IMR-90 (cell line): ENCODE measurements around the gene OR4D11. TPM values are rescaled to one million over a fixed set of nuclear protein-coding genes. Genes with fewer than 3 reads are reported as not detected.

Experiments
- ATAC-seq: fragments of 200-7000 bp; cut with Tn5 transposase; 2 replicates; pipeline ENCODE4 v1.9.1; 2020; ENCODE audit warnings: low read depth, mild to moderate bottlenecking, moderate library complexity
- BruUV-seq: library from RNA; stranded (reverse); fragments of 400-500 nt; replicated peaks from 2 replicates; lab custom pipeline; 2021; lab: Mats Ljungman, UMichigan
- CTCF ChIA-PET: fragments of 300-600 bp; formaldehyde crosslinking; extraction: SDS; loops from one replicate; lab custom pipeline; 2021; ENCODE audit warnings: antibody characterized with exemption; lab: Yijun Ruan, JAX
- POLR2A ChIA-PET: fragments of 300-600 bp; sonication (Branson Sonifier 250); formaldehyde crosslinking; loops from one replicate; lab custom pipeline; 2022; ENCODE audit warnings: antibody characterized with exemption; ENCODE audit not compliant: unreplicated experiment; lab: Charles Lee
- DNase-seq: peaks from one replicate; pipeline ENCODE4 v3.0.0; 2013
- H2AFZ ChIP-seq: replicated peaks from 2 replicates; pipeline ENCODE3; 2013; ENCODE audit warnings: low read length, mild to moderate bottlenecking; ENCODE audit not compliant: poor library complexity
- H2AK5ac ChIP-seq: 2 replicates; pipeline ENCODE4 v1.6.1; 2013; ENCODE audit warnings: low read depth, low read length, inconsistent platforms
- H2AK9ac ChIP-seq: replicated peaks from 2 replicates; pipeline ENCODE3; 2013; ENCODE audit warnings: mild to moderate bottlenecking, low read depth, low read length, moderate library complexity; ENCODE audit not compliant: poor library complexity
- H2BK120ac ChIP-seq: 2 replicates; pipeline ENCODE4 v1.6.1; 2013; ENCODE audit warnings: low read depth, low read length, inconsistent platforms
- H2BK15ac ChIP-seq: 3 replicates; pipeline ENCODE4 v1.6.1; 2013; ENCODE audit warnings: low read depth, low read length, inconsistent platforms
- H2BK20ac ChIP-seq: 2 replicates; pipeline ENCODE4 v1.6.1; 2013; ENCODE audit warnings: low read depth, mild to moderate bottlenecking, inconsistent platforms, low read length, moderate library complexity
- H2BK5ac ChIP-seq: 2 replicates; pipeline ENCODE4 v1.6.1; 2013; ENCODE audit warnings: mild to moderate bottlenecking, low read depth, low read length, inconsistent platforms; ENCODE audit not compliant: poor library complexity, severe bottlenecking
- H3K14ac ChIP-seq: replicated peaks from 2 replicates; pipeline ENCODE4 v1.6.1; 2013; ENCODE audit warnings: low read depth, low read length, inconsistent platforms
- H3K18ac ChIP-seq: 2 replicates; pipeline ENCODE4 v1.6.1; 2013; ENCODE audit warnings: low read depth, low read length, control low read depth
- H3K23ac ChIP-seq: 2 replicates; pipeline ENCODE4 v1.6.1; 2013; ENCODE audit warnings: low read depth, low read length, inconsistent platforms
- H3K27ac ChIP-seq: 2 replicates; pipeline ENCODE4 v1.5.1; 2013; ENCODE audit warnings: mild to moderate bottlenecking, control low read depth, low read length; ENCODE audit not compliant: insufficient read depth
- H3K27me3 ChIP-seq: 2 replicates; pipeline ENCODE4 v1.6.1; 2013; ENCODE audit warnings: low read length; ENCODE audit not compliant: control insufficient read depth, insufficient read depth
- H3K36me3 ChIP-seq: 2 replicates; pipeline ENCODE4 v1.6.1; 2013; ENCODE audit warnings: low read length, mixed read lengths; ENCODE audit not compliant: control insufficient read depth, insufficient read depth
- H3K4ac ChIP-seq: 2 replicates; pipeline ENCODE4 v1.6.1; 2013; ENCODE audit warnings: low read depth, low read length, inconsistent platforms
- H3K4me1 ChIP-seq: 2 replicates; pipeline ENCODE4 v1.6.1; 2013; ENCODE audit warnings: low read length, mixed read lengths; ENCODE audit not compliant: control insufficient read depth, insufficient read depth
- H3K4me2 ChIP-seq: 2 replicates; pipeline ENCODE4 v1.6.1; 2013; ENCODE audit warnings: low read depth, mild to moderate bottlenecking, control low read depth, low read length, moderate library complexity
- H3K4me3 ChIP-seq: 2 replicates; pipeline ENCODE4 v1.5.1; 2013; ENCODE audit warnings: low read depth, mild to moderate bottlenecking, control low read depth, low read length, moderate library complexity; ENCODE audit not compliant: insufficient read depth
- H3K56ac ChIP-seq: 2 replicates; pipeline ENCODE4 v1.6.1; 2013; ENCODE audit warnings: low read length, inconsistent platforms; ENCODE audit not compliant: insufficient read depth; ENCODE audit errors: extremely low read depth
- H3K79me1 ChIP-seq, 2 experiments: 2 replicates each; pipeline ENCODE4 v1.6.1; 2013; ENCODE audit warnings: low read length in 2 of 2, inconsistent platforms in 1 of 2, low read depth in 1 of 2
- H3K9ac ChIP-seq: 2 replicates; pipeline ENCODE4 v1.6.1; 2013; ENCODE audit warnings: low read depth, low read length, control low read depth
- H3K9me1 ChIP-seq: 2 replicates; pipeline ENCODE4 v1.6.1; 2013; ENCODE audit warnings: low read length, inconsistent platforms; ENCODE audit not compliant: insufficient read depth
- H3K9me3 ChIP-seq: 2 replicates; pipeline ENCODE4 v1.6.1; 2013; ENCODE audit warnings: low read length; ENCODE audit not compliant: control insufficient read depth, insufficient read depth
- H4K20me1 ChIP-seq: 2 replicates; pipeline ENCODE4 v1.6.1; 2013; ENCODE audit warnings: low read length, inconsistent platforms; ENCODE audit not compliant: insufficient read depth
- H4K5ac ChIP-seq: 2 replicates; pipeline ENCODE4 v1.6.1; 2013; ENCODE audit warnings: mild to moderate bottlenecking, low read depth, low read length, control low read depth
- H4K8ac ChIP-seq, 2 experiments: 2 replicates each; pipeline ENCODE4 v1.6.1; 2013; ENCODE audit warnings: low read depth in 2 of 2, low read length in 2 of 2, control low read depth in 1 of 2, inconsistent platforms in 1 of 2
- H4K91ac ChIP-seq: 2 replicates; pipeline ENCODE4 v1.6.1; 2013; ENCODE audit warnings: low read depth, low read length, inconsistent platforms; ENCODE audit not compliant: insufficient read depth
- BHLHE40 ChIP-seq: fragments of 150-350 bp; IDR thresholded peaks from 2 replicates; pipeline ENCODE4 v1.6.1; 2016; ENCODE audit warnings: mild to moderate bottlenecking, low read depth, low read length
- CHD1 ChIP-seq: IDR thresholded peaks from 2 replicates; pipeline ENCODE4 v1.6.1; 2012; ENCODE audit warnings: low read depth, low read length, improper control_type of control experiment
- FOS ChIP-seq: fragments of 150-350 bp; IDR thresholded peaks from 2 replicates; pipeline ENCODE4 v1.6.1; 2016; ENCODE audit warnings: low read depth, low read length
- MAFK ChIP-seq: IDR thresholded peaks from 2 replicates; pipeline ENCODE4 v1.6.1; 2012; ENCODE audit warnings: low read depth, low read length, improper control_type of control experiment
- MAZ ChIP-seq: IDR thresholded peaks from 2 replicates; pipeline ENCODE4 v1.6.1; 2012; ENCODE audit warnings: low read depth, mild to moderate bottlenecking, low read length, improper control_type of control experiment, moderate library complexity, borderline replicate concordance
- MXI1 ChIP-seq: IDR thresholded peaks from 2 replicates; pipeline ENCODE4 v1.6.1; 2012; ENCODE audit warnings: low read depth, mild to moderate bottlenecking, low read length, moderate library complexity, borderline replicate concordance
- NFE2L2 ChIP-seq: fragments of 150-350 bp; IDR thresholded peaks from 2 replicates; pipeline ENCODE4 v1.6.1; 2016; ENCODE audit warnings: low read depth, mild to moderate bottlenecking, low read length
- RAD21 ChIP-seq: IDR thresholded peaks from 2 replicates; pipeline ENCODE4 v1.6.1; 2012; ENCODE audit warnings: low read length, improper control_type of control experiment
- RCOR1 ChIP-seq: IDR thresholded peaks from 2 replicates; pipeline ENCODE4 v1.6.1; 2012; ENCODE audit warnings: mild to moderate bottlenecking, low read length, improper control_type of control experiment; ENCODE audit not compliant: insufficient replicate concordance
- RFX5 ChIP-seq: IDR thresholded peaks from 2 replicates; pipeline ENCODE4 v1.8.0; 2012; ENCODE audit warnings: low read depth, mild to moderate bottlenecking, low read length, moderate library complexity
- SMC3 ChIP-seq: fragments of 150-350 bp; IDR thresholded peaks from 2 replicates; pipeline ENCODE4 v1.6.1; 2016; ENCODE audit warnings: low read depth, mild to moderate bottlenecking, antibody characterized with exemption, low read length, moderate library complexity
- WGBS, 2 experiments: methylation state at CpG; one replicate each; pipeline versions ENCODE4 v1.1.5 to v1.1.7; 2013; ENCODE audit warnings: missing lambda C conversion rate in 2 of 2; ENCODE audit not compliant: insufficient read length in 1 of 2; ENCODE audit errors: extremely low coverage in 2 of 2; 5-methylcytosine and 5-hydroxymethylcytosine counted together
- dilution Hi-C: fragments of 300-500 bp; cut with HindIII; formaldehyde crosslinking; loops from one replicate; pipeline ENCODE4 v1.14.3; 2018; ENCODE audit warnings: low sequenced_read_pairs; ENCODE audit not compliant: unreplicated experiment
- in situ Hi-C: fragments of 300-500 bp; cut with MboI; formaldehyde crosslinking; loops from 3 replicates; pipeline ENCODE4 v1.14.3; 2019; ENCODE audit warnings: low sequenced_read_pairs, inconsistent platforms, mixed read lengths
- intact Hi-C: fragments of 100-400 bp; cut with micrococcal nuclease; formaldehyde crosslinking; loops from 2 replicates; pipeline ENCODE4 v1.10.0; 2022
- polyA plus RNA-seq, 3 experiments: library from polyadenylated mRNA; depleted of rRNA; stranded (reverse); fragments of >200 nt; gene quantifications; 2 replicates each; pipeline ENCODE4 v1.2.3, GENCODE V29; 2012; ENCODE audit warnings: low replicate concordance in 1 of 3
- total RNA-seq: library from RNA; depleted of rRNA; stranded (reverse); fragments of >200 nt; gene quantifications from 2 replicates; pipeline ENCODE4 v1.2.3, GENCODE V29; 2012
- TF ChIP-seq, protein P1 (sequence below): fragments of 150-350 bp; IDR thresholded peaks from 2 replicates; pipeline ENCODE4 v1.6.1; 2017; ENCODE audit warnings: mild to moderate bottlenecking, antibody characterized with exemption, low read length, low read depth
- TF ChIP-seq, protein P2 (sequence below): conservative IDR thresholded peaks from 2 replicates; pipeline ENCODE4 v1.5.1; 2012; ENCODE audit warnings: mild to moderate bottlenecking, low read depth, low read length, improper control_type of control experiment
- TF ChIP-seq, protein P3 (sequence below): fragments of 150-350 bp; IDR thresholded peaks from 2 replicates; pipeline ENCODE4 v1.6.1; 2016; ENCODE audit warnings: low read depth, mild to moderate bottlenecking, low read length, moderate library complexity, borderline replicate concordance

Gene OR4D11
- total and polyA plus RNA-seq, 2 of the 4 experiments (the other 2 are of a cell fraction): not detected

DNA sequence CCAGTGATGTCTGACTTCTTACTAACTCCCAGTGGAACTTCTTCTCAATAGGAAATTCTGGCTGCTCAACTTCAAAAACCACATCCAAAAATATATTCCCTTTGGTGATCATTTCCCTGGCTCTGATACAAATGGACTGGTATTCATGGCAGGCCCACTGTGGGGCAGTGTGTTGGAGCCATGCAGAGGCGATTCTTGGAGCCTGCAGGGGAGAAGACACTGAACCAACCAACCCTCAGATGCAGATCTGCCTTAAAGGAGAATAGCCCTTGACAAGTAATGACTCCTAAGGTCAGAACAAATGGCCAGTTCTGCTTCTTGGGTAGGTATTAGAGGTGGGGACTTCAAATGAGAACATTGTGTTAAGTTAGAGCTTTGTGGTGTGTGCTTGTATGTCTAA lies 20.2 kb downstream of the OR4D11 start:
- Histone ChIP-seq H3K56ac (no peak overlapping the region), H3K23ac (no peak overlapping the region), H2BK15ac (no peak overlapping the region), H3K79me1 (no peaks in the 10 kb centered on the region), H2AK5ac (no peak overlapping the region), H3K27me3 (peaks cover 5% of the 10 kb centered on the region; the same call in 1 of the 2 replicates), H4K20me1 (no peaks in the 10 kb centered on the region), H3K14ac (no peak overlapping the region), H3K36me3 (no peaks in the 10 kb centered on the region), H4K5ac (no peak overlapping the region), H4K91ac (no peak overlapping the region), H2AFZ (no peak overlapping the region), H3K18ac (no peak overlapping the region), H2BK5ac (no peak overlapping the region), H3K4ac (no peak overlapping the region), H4K8ac (no peak overlapping the region), H3K9me3 (no peaks in the 10 kb centered on the region), H2BK120ac (no peak overlapping the region), H3K4me3 (no peak overlapping the region), H3K27ac (no peak overlapping the region), H2AK9ac (no peak overlapping the region), H3K4me2 (no peak overlapping the region), H2BK20ac (no peak overlapping the region), H3K4me1 (no peaks in the 10 kb centered on the region), H3K9me1 (no peaks in the 10 kb centered on the region), H3K9ac (no peak overlapping the region)
- dilution Hi-C loops: no loop called here
- CTCF ChIA-PET: interaction anchor here (0.7 to 2.7 kb wide), 2 partner anchors 14 to 640 kb away, joined by 7 to 9 read pairs; no protein-coding TSS in a partner anchor
- no TSS peak for BruUV-seq
- WGBS, 2 experiments: no CpG with 5 or more reads among the region's 1 CpG
- no peak for TF ChIP-seq MXI1
- no peak for TF ChIP-seq RCOR1
- no peak for TF ChIP-seq MAFK
- TF ChIP-seq, protein P1, sequence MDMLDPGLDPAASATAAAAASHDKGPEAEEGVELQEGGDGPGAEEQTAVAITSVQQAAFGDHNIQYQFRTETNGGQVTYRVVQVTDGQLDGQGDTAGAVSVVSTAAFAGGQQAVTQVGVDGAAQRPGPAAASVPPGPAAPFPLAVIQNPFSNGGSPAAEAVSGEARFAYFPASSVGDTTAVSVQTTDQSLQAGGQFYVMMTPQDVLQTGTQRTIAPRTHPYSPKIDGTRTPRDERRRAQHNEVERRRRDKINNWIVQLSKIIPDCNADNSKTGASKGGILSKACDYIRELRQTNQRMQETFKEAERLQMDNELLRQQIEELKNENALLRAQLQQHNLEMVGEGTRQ: no peak
- no peak for TF ChIP-seq CHD1
- no peak for TF ChIP-seq RFX5
- TF ChIP-seq SMC3: no peak
- no peak for TF ChIP-seq BHLHE40
- TF ChIP-seq, protein P2, sequence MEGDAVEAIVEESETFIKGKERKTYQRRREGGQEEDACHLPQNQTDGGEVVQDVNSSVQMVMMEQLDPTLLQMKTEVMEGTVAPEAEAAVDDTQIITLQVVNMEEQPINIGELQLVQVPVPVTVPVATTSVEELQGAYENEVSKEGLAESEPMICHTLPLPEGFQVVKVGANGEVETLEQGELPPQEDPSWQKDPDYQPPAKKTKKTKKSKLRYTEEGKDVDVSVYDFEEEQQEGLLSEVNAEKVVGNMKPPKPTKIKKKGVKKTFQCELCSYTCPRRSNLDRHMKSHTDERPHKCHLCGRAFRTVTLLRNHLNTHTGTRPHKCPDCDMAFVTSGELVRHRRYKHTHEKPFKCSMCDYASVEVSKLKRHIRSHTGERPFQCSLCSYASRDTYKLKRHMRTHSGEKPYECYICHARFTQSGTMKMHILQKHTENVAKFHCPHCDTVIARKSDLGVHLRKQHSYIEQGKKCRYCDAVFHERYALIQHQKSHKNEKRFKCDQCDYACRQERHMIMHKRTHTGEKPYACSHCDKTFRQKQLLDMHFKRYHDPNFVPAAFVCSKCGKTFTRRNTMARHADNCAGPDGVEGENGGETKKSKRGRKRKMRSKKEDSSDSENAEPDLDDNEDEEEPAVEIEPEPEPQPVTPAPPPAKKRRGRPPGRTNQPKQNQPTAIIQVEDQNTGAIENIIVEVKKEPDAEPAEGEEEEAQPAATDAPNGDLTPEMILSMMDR: no peak
- TF ChIP-seq RAD21: no peak
- TF ChIP-seq MAZ: no peak
- no peak for TF ChIP-seq FOS
- TF ChIP-seq, protein P3, sequence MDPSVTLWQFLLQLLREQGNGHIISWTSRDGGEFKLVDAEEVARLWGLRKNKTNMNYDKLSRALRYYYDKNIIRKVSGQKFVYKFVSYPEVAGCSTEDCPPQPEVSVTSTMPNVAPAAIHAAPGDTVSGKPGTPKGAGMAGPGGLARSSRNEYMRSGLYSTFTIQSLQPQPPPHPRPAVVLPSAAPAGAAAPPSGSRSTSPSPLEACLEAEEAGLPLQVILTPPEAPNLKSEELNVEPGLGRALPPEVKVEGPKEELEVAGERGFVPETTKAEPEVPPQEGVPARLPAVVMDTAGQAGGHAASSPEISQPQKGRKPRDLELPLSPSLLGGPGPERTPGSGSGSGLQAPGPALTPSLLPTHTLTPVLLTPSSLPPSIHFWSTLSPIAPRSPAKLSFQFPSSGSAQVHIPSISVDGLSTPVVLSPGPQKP: no peak
- TF ChIP-seq NFE2L2: no peak
- POLR2A ChIA-PET: no interaction called here
- intact Hi-C loops: no loop called here
- in situ Hi-C loops: no loop called here
- ATAC-seq: no peak
- no peak for DNase-seq
